ENCODE results near the gene CCDC152.

DNA sequence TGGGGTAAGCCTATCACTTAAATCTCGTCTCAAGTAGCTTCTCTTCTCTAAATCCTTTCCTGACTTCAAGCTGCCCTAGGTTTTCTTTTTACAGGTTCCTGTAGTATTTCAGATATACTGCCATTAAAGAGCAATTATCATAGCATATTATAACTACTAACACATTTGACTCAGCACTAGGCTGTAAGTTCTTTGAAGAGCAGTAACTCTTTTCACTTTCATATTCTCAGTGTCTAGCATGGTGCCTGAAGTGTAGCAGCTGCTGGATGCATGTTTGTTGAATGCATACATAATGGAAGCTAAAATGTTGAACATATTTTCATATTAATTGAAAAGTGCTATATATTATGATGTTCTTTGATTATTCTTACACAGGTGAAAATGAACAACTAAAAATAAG is 22.5 kb downstream of the CCDC152 start:
- TF ChIP-seq, protein P1, sequence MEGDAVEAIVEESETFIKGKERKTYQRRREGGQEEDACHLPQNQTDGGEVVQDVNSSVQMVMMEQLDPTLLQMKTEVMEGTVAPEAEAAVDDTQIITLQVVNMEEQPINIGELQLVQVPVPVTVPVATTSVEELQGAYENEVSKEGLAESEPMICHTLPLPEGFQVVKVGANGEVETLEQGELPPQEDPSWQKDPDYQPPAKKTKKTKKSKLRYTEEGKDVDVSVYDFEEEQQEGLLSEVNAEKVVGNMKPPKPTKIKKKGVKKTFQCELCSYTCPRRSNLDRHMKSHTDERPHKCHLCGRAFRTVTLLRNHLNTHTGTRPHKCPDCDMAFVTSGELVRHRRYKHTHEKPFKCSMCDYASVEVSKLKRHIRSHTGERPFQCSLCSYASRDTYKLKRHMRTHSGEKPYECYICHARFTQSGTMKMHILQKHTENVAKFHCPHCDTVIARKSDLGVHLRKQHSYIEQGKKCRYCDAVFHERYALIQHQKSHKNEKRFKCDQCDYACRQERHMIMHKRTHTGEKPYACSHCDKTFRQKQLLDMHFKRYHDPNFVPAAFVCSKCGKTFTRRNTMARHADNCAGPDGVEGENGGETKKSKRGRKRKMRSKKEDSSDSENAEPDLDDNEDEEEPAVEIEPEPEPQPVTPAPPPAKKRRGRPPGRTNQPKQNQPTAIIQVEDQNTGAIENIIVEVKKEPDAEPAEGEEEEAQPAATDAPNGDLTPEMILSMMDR (conservative IDR thresholded peaks at IDR 0.05) = no peak
- no peak for TF ChIP-seq EZH2 (IDR thresholded peaks at IDR 0.05; ENCODE audit: low read depth)
